ENCODE data around the gene SELPLG.

DNA sequence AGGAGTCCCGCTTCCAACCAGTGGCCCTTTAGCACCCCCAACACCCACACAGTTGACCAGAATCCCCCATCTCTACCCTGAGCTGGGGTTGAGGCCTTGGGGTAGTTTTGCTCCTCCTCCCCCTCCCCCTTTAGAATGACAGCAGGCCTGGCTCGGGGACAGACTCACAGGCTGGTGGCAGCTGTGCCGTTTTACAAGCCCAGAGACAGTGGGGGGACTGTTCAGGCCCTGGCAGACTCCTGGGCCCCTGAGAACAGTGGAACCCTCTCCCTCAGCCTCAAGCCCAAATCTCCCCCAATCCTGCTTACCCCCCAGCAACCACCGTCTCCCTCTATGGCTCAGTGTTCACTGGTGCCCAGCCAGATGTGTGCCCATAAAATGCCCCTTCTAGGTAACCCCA, 45.9 kb downstream of the SELPLG start:
- TF ChIP-seq POLR2AphosphoS5 (IDR thresholded peaks at IDR 0.05) (no peak), POLR2A (IDR thresholded peaks at IDR 0.05) (no peak)
- TF ChIP-seq, protein P1, sequence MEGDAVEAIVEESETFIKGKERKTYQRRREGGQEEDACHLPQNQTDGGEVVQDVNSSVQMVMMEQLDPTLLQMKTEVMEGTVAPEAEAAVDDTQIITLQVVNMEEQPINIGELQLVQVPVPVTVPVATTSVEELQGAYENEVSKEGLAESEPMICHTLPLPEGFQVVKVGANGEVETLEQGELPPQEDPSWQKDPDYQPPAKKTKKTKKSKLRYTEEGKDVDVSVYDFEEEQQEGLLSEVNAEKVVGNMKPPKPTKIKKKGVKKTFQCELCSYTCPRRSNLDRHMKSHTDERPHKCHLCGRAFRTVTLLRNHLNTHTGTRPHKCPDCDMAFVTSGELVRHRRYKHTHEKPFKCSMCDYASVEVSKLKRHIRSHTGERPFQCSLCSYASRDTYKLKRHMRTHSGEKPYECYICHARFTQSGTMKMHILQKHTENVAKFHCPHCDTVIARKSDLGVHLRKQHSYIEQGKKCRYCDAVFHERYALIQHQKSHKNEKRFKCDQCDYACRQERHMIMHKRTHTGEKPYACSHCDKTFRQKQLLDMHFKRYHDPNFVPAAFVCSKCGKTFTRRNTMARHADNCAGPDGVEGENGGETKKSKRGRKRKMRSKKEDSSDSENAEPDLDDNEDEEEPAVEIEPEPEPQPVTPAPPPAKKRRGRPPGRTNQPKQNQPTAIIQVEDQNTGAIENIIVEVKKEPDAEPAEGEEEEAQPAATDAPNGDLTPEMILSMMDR (IDR thresholded peaks at IDR 0.05): no peak

Measured in prostate gland (tissue), 2 donors.